ENCODE measurements around the gene OSBPL2. TPM values are rescaled to one million over a fixed set of nuclear protein-coding genes. Genes with fewer than 3 reads are reported as not detected.

The OSBPL2 gene
- total RNA-seq, 1 experiment from 2014 or later = 40.2 TPM

DNA sequence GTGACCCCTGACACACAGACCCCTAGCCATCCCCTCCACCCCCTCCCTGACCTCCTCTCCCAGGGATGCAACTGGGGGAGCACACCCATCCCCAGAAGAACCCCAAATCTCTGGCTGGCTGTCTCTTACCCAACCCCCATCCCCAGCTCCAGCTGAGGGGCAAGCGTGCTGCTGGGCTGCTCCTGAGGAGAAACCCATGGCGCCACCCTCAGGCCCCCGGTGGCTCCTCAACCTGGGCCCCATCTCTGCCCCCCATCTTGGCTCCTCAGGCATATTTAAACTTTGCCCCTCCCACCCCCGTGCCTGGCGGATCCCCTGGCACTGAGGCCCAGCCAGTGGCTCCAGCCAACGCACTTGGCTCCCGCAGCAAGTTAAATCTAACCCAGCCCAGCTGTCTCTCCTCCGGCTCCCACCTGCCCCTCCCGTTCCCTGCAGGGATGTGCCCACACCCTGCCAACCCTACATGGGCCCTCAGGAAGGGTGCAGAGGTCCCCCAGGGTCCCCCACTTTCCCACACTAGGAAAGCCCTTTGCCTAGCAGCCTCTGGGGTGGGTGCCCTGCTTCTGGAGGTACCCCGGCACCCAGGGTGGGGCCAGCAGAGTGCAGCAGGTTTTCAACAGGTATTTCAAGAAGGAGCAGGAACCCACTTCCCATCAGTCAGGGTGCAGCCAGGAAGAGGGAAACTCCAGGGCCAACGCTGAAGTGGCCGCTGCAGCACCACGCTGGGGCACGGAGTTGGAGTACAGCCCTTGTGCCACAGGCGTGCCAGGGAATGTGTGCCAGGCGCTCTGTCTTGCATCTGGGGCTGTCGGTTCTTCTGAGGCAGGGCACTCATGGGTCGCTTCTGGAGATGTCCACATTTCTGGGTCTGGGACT is 5.3 kb upstream of the OSBPL2 start:
- Histone ChIP-seq H3K36me3 (no peaks in the 10 kb centered on the region), H3K4me3 (no peak overlapping the region), H3K9me3 (replicated peaks) (no peaks in the 10 kb centered on the region; the same call in 1 of the 2 replicates), H3K27me3 (no peaks in the 10 kb centered on the region), H3K4me1 (peaks cover 13% of the 10 kb centered on the region), H3K27ac (no peak overlapping the region)
- DNase-seq = no peak

GRCh38 chr20:62233684-62234083 is 4.6 kb upstream of the OSBPL2 start:
- no peak for DNase-seq
- no peaks in the 10 kb centered on the region; the same call in 1 of the 2 replicates for H3K9me3 ChIP-seq (replicated peaks)
- H3K4me3 ChIP-seq = no peak overlapping the region
- H3K4me1 ChIP-seq = peaks cover 13% of the 10 kb centered on the region
- no peaks in the 10 kb centered on the region for H3K27me3 ChIP-seq
- H3K27ac ChIP-seq = no peak overlapping the region
- H3K36me3 ChIP-seq = no peaks in the 10 kb centered on the region

GRCh38 chr20:62234339-62234738 is 4.0 kb upstream of the OSBPL2 start:
- no peak for DNase-seq
- no peak overlapping the region for H3K4me3 ChIP-seq
- H3K36me3 ChIP-seq = no peaks in the 10 kb centered on the region
- H3K27ac ChIP-seq = no peak overlapping the region
- H3K9me3 ChIP-seq (replicated peaks) = no peaks in the 10 kb centered on the region; the same call in 1 of the 2 replicates
- H3K27me3 ChIP-seq = no peaks in the 10 kb centered on the region
- H3K4me1 ChIP-seq = peaks cover 16% of the 10 kb centered on the region

DNA sequence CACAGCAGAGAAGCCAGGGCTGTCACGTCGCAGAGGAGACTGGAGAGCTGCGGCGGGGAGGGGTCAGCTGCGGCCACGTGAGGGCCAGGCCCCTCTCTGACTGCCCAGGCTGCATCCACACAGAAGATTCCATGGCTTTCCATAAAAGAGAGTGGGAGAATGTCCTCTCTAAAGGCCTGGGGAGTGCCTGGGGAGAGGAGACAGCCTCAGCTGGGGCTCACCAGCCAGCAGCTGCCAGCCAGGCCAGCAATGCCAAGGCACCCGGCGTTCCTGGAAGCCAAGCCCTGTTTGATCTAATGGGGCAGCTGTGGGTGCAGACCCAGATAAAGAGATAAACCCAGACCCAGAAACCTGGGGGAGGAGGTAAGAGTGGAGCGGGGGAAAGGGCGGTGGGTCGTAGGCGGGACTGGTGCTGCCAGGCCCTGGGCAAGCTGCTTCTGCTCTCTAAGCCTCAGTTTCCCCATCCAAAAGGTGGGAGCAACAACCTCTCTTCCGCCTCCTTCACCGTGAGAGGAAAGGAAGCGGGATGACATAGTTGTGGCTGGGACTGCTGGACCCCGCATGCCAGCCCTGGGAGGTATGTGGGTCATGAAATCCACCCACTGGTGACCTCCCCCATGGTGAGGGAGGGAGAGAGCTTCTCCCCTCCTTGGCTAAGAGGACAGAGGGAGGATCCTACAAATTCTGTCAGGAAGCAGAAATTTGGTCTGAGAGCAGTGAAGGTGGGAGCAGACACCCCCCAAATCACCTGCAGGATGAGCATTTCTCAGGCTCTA is 3.1 kb upstream of the OSBPL2 start:
- no peaks in the 10 kb centered on the region; the same call in 1 of the 2 replicates for H3K9me3 ChIP-seq (replicated peaks)
- no peaks in the 10 kb centered on the region for H3K36me3 ChIP-seq
- H3K4me3 ChIP-seq = no peak overlapping the region
- peak in 1 of 2 experiments; percentile 60 for DNase-seq
- peaks cover 16% of the 10 kb centered on the region for H3K4me1 ChIP-seq
- H3K27ac ChIP-seq = no peak overlapping the region
- no peaks in the 10 kb centered on the region for H3K27me3 ChIP-seq

DNA sequence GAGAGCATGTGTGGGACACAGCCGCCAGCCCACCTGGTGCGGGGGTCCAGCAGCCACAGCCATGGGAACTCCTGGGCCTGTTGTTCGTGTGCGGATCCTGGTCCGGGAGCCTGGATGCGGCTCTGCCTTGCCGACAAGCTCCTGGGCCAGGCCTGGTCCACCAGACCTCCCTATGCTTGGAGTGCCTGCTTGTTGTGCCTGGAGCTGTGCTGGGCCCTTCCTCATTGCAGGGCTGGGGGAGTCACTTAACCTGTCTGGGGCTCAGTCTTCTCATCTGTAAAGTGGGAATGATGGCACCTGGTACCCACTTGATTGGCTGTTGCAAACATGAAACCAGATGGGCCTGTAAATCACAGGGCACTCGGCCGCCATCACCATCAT is 2.6 kb upstream of the OSBPL2 start:
- Histone ChIP-seq H3K36me3 (no peaks in the 10 kb centered on the region), H3K27me3 (no peaks in the 10 kb centered on the region), H3K4me1 (peaks cover 16% of the 10 kb centered on the region), H3K4me3 (no peak overlapping the region), H3K27ac (no peak overlapping the region), H3K9me3 (replicated peaks) (no peaks in the 10 kb centered on the region)
- DNase-seq = no peak

GRCh38 chr20:62236200-62236599 is 2.1 kb upstream of the OSBPL2 start:
- no peaks in the 10 kb centered on the region for H3K9me3 ChIP-seq (replicated peaks)
- H3K4me1 ChIP-seq = peaks cover 16% of the 10 kb centered on the region
- H3K27me3 ChIP-seq = no peaks in the 10 kb centered on the region
- H3K4me3 ChIP-seq = no peak overlapping the region
- no peak overlapping the region for H3K27ac ChIP-seq
- no peaks in the 10 kb centered on the region for H3K36me3 ChIP-seq
- peak in 1 of 2 experiments; percentile 52 for DNase-seq

DNA sequence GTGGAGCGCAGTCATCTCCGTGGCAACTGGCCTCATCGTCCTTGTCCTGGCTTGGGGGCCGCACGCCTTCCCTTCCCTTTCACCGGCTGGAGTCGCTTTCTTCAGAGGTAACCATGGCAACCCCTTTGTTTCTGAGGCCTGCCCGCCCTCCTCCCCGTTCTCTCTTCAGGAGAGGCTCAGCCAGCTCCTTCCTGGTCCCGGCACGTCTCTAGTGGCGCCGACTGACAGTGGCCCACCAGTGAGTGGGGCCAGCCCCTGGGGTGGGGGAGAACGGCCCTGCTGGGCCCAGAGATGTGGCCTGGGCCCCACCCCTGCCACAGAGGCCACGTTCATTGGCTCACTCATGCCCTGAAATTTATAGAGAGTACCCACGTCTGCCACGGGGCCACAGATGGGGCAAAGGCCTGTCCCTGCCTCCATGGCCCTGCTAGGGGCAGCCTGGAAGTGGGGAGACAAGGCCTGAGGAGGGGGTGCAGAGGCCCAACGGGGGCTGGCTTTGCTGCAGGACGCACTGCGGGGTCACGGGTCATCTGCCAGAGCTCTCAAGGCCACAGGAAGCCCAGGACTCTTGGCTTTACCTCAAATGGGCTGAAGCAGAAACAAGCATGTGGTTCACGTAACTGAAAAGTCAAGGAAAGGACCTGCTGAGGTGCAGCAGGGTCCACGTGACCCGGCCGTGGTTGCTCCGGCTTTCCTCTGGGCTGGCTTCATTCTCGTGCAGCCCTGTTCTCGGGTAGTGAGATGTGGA is 1.4 kb upstream of the OSBPL2 start:
- H3K27ac ChIP-seq = no peak overlapping the region
- no peaks in the 10 kb centered on the region for H3K36me3 ChIP-seq
- no peak overlapping the region for H3K4me3 ChIP-seq
- no peaks in the 10 kb centered on the region for H3K9me3 ChIP-seq (replicated peaks)
- H3K27me3 ChIP-seq = no peaks in the 10 kb centered on the region
- H3K4me1 ChIP-seq = peaks cover 16% of the 10 kb centered on the region
- peak; percentile 64 to 70 for DNase-seq

- H3K4me3 ChIP-seq = no peak overlapping the region
- no peak for DNase-seq
- H3K27me3 ChIP-seq = no peaks in the 10 kb centered on the region
- no peak overlapping the region for H3K27ac ChIP-seq
- peaks cover 16% of the 10 kb centered on the region for H3K4me1 ChIP-seq
- no peaks in the 10 kb centered on the region for H3K36me3 ChIP-seq
- H3K9me3 ChIP-seq (replicated peaks) = no peaks in the 10 kb centered on the region
Observed at GRCh38 chr20:62237514-62237800, 864 bp upstream of the OSBPL2 start.

- H3K27ac ChIP-seq = no peak overlapping the region
- H3K36me3 ChIP-seq = no peaks in the 10 kb centered on the region
- peaks cover 16% of the 10 kb centered on the region for H3K4me1 ChIP-seq
- H3K9me3 ChIP-seq (replicated peaks) = no peaks in the 10 kb centered on the region
- DNase-seq = peak in 1 of 2 experiments; percentile 58
- H3K27me3 ChIP-seq = no peaks in the 10 kb centered on the region
- H3K4me3 ChIP-seq = peak overlapping the region; percentile 61
Observed at GRCh38 chr20:62238569-62239277, 402 bp downstream of the OSBPL2 start.

DNA sequence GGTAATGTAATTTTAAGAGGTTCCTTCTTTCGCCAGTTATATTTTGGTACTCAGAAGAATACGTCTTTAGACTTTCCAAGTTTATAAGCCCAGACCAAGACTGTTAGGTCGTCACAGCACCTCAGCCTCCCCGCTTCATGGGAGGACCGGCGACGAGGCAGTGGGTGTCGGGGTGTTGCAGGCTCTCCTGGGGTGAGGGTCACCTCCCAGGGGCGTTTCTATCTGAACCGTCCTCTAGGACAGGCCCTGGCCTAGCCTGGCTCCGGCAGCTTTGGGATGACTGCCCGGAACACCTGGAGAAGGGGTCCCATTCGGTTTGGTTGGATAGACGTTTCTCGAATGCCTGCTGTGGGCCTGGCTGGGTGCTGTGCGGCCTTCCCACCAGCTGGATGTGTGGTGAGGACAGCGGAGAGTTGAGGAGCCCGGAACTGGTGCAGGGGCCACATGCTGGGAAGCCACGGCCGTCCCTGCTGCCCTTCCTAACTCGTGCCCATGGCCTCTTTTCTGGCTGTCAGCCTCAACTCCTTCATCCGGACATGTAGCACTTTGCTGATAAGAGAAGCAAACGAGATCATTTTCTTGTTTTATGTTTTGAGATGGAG is 1.1 kb downstream of the OSBPL2 start:
- no peak for DNase-seq
- H3K4me1 ChIP-seq = peaks cover 16% of the 10 kb centered on the region

DNA sequence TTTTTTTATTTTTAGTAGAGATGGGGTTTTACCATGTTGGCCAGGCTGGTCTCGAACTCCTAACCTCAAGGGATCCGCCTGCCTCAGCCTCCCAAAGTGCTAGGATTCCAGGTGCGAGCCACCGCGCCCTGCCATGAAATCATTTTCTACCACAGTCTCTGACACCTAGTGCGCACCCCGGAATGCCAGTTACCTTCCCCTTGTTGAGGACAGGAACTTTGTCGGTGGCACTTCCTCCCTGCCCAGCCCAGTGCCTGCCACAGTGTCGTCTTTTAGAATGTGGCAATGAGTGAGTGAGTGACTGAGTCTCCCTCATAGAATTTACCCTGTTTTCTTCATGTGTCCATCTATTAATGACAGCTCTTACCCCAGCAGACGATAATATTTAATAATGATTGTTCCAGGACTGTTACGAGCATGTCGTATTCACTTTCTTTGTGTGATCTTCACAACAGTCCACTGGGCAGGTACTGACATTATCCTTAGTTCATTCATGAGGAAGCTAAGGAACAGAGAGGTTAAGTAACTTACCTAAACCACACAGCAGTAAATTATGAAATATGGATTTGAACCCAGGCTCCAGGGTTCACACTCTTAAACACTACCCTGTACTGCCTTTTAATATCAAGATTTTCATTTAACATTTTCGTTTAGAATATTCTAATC is 1.8 kb downstream of the OSBPL2 start:
- H3K36me3 ChIP-seq = no peaks in the 10 kb centered on the region
- H3K4me3 ChIP-seq = no peak overlapping the region
- H3K27ac ChIP-seq = no peak overlapping the region
- H3K27me3 ChIP-seq = no peaks in the 10 kb centered on the region
- H3K4me1 ChIP-seq = peaks cover 12% of the 10 kb centered on the region
- DNase-seq = no peak
- no peaks in the 10 kb centered on the region for H3K9me3 ChIP-seq (replicated peaks)

More for the DNA sequence above, 1.1 kb downstream of the OSBPL2 start:
- Histone ChIP-seq H3K27me3 (no peaks in the 10 kb centered on the region), H3K36me3 (no peaks in the 10 kb centered on the region), H3K9me3 (replicated peaks) (no peaks in the 10 kb centered on the region), H3K27ac (no peak overlapping the region), H3K4me3 (peak overlapping the region; percentile 61)

DNA sequence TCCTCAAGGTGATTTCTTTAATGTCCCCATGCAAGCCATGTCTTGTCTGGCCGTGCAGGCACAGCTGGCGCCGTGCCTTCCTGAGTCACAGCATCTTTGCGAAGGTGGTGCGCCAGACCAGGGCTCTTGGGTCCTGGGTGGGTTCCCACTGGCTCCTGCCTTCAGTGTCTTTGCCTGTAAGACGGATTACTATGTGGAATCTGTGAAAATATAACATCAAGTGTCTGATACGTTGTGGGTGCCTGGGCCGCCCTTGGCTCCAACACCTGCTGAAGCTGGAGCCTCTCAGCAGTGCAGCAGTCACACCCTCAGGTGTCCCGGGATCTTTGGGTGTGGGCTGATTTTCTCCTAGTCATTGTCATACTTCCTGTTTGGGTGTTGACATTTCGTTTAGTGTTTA is 3.2 kb downstream of the OSBPL2 start:
- H3K4me3 ChIP-seq = no peak overlapping the region
- no peak for DNase-seq
- H3K27me3 ChIP-seq = no peaks in the 10 kb centered on the region
- H3K36me3 ChIP-seq = no peaks in the 10 kb centered on the region
- H3K4me1 ChIP-seq = peaks cover 8% of the 10 kb centered on the region
- no peak overlapping the region for H3K27ac ChIP-seq
- no peaks in the 10 kb centered on the region for H3K9me3 ChIP-seq (replicated peaks)

DNA sequence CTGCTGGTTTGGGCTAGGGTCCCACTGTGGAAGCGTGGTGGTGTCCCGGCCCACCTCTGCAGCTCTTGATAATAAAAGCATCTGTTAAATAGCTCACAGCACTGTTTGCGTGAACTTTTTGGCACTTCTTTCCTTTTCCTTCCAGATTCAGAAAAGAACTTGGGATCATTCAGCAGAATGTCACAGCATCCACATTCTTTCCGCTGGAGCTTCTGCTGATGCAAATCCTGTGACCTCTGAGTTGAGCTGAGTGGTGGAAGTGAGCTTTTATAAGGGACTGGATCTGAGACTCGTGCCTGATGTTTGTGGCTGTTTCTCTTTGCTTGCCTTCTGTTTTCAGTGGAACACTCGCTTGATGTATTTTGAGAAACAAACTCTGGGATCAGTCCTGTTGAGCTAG is 3.9 kb downstream of the OSBPL2 start:
- Histone ChIP-seq H3K4me1 (peaks cover 8% of the 10 kb centered on the region), H3K27ac (no peak overlapping the region)

GRCh38 chr20:62243106-62243505 is 4.8 kb downstream of the OSBPL2 start:
- Histone ChIP-seq H3K27ac (no peak overlapping the region), H3K36me3 (no peaks in the 10 kb centered on the region), H3K4me3 (no peak overlapping the region), H3K27me3 (no peaks in the 10 kb centered on the region), H3K4me1 (peaks cover 3% of the 10 kb centered on the region; the same call in 1 of the 2 replicates), H3K9me3 (replicated peaks) (no peaks in the 10 kb centered on the region)
- DNase-seq = no peak

More for the DNA sequence above, 3.9 kb downstream of the OSBPL2 start:
- no peak overlapping the region for H3K4me3 ChIP-seq
- no peaks in the 10 kb centered on the region for H3K27me3 ChIP-seq
- no peak for DNase-seq
- H3K9me3 ChIP-seq (replicated peaks) = no peaks in the 10 kb centered on the region
- no peaks in the 10 kb centered on the region for H3K36me3 ChIP-seq
